Measurements from ENCODE around the gene RASSF5.

The RASSF5 gene

GRCh38 chr1:206498685-206499084 lies 8.6 kb upstream of the RASSF5 start:
- no peak for DNase-seq

- no peak for DNase-seq
Observed at GRCh38 chr1:206500046-206500445, 7.3 kb upstream of the RASSF5 start.

DNA sequence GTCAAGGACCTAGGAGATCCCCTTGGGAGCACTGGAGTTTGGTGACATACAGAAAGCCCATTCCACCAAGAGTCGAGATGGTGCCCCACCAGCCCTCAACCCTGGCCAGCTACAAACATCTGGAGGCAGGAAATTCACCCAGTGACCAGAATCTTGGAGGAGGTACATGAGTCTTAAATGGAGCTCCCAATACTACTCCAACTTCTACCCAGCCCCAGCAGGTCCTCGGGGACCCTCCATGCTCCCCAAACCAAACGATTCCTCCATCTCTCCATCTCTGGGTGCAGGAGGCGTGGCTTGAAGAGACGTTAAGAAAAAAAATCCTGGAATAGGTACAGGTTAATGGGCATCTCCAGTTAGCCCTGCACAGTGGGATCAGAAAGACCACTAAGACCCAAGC lies 5.5 kb upstream of the RASSF5 start:
- no peak for DNase-seq

GRCh38 chr1:206502403-206502802 lies 4.9 kb upstream of the RASSF5 start:
- DNase-seq = no peak

GRCh38 chr1:206502812-206503211 lies 4.5 kb upstream of the RASSF5 start:
- DNase-seq = no peak

DNA sequence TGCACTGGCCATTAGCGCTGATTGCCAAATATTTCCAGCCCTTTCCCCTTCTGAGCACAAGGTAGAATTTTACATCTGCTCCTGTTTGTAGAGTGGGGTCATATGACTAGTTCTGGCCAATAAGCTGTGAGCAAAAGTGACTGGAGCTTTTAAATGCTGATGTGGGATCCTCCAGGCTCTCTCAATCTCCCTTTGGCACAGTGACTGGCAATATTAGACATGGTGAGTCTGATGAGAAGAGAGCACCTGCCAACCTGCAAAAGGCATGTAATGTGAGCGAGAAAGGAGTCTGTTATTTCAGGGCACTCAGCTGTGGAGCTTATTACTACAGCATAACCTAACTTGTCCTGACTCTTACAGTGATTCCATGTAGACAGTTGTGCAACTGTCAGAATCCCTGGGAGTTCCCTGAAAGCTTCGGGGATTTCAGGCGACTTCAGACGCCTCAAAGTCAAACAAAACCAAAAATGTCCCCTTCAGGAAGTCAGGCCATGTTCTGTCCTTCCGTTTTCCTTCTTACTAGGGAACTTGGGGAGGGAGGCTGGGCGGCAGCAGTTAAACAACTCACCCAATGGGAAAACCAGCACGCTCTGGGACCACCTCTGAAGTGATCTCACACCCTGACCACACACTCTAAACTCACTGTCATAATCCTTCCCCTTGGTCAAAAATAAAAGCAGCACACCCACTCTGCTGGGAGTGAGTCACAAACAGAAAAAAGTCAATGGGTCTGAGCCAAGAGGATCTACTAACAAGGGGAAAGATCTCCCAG lies 3.6 kb upstream of the RASSF5 start:
- DNase-seq = peak; percentile 52

DNA sequence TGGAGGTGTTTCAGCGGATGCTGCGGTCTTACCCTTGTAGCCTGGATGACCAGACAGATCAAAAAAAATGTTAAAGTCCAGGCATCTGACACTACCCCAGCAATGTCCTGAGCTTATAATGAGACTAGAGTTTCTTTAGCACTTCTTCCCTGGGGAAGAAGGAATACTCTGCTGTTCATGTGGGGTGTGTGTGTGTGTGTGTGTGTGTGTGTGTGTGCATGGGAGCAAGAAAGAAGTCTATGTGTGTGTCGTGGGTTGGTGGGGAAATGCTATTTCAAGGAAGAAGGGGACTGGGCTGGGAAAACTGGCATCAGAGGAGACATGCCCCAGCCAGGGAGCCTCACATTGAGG lies 3.0 kb upstream of the RASSF5 start:
- no peak for DNase-seq

- DNase-seq = peak; percentile 38
Observed at GRCh38 chr1:206505702-206506355, 1.5 kb upstream of the RASSF5 start.

DNA sequence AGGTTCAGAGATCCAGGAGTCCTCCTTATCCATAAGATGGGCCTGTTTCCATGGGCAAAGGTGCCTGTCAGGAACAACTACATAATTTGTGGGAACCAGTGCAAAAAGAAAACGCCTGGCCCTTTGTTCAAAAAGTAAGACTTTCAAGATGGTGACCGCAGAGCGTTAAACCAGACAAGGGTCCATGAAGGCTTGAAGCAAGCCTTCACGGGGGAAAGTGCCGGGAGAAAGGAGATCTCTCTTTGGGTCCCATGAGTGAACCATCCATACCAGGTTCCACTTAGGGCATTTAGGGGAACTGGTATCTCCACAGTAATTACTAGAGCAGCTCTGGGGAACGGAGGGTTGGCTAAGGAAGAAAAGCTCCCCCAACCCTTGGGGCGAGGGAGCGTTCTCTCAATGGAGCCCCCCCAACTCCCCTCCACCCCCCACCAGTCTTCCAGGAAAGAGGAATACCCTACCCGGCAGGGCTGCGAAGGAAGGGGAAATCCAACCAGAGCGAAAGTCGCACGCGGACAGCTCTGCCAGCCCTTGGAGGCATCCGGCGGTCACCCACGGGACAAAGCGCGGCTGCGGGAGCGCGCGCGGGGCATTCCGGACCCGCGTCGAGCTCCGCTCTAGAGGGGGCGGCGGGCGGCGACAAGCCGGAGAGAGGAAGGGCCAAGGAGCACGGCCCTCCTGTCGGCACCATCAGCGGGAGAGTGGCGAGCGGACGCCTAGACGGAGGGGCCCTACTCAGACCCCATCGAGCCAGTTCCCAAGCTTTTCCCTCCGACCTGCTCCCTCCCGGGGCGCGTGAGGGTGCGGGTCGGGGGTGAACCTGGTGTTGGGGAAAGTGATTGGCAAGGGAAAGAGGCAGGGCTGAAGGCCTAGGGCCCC lies 687 bp upstream of the RASSF5 start:
- no peak for DNase-seq

- DNase-seq = no peak
Observed at GRCh38 chr1:206508130-206508889, 979 bp downstream of the RASSF5 start.

GRCh38 chr1:206508956-206509355 lies 1.6 kb downstream of the RASSF5 start:
- no peak for DNase-seq

GRCh38 chr1:206509612-206510257 lies 2.4 kb downstream of the RASSF5 start:
- no peak for DNase-seq

DNA sequence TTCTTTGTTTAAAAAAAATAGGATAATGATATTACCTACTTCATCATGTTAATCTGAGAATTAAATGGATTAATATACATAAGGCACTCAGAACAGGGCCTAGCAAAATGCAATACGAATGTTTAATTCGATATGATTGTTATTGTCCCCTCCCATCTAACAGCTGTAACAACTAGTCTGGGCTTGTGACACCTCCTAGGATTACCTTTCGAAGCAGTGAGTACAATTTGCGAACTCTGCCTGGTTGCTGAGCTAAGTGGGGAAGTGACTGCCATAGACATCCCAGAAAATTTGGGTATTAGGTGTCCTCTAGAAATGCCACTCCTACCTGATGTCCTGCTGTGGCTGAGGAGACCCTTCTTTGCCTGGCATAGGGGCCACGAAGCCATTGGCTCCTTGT lies 3.0 kb downstream of the RASSF5 start:
- DNase-seq = no peak

GRCh38 chr1:206511362-206512057 lies 4.2 kb downstream of the RASSF5 start:
- DNase-seq = no peak

DNA sequence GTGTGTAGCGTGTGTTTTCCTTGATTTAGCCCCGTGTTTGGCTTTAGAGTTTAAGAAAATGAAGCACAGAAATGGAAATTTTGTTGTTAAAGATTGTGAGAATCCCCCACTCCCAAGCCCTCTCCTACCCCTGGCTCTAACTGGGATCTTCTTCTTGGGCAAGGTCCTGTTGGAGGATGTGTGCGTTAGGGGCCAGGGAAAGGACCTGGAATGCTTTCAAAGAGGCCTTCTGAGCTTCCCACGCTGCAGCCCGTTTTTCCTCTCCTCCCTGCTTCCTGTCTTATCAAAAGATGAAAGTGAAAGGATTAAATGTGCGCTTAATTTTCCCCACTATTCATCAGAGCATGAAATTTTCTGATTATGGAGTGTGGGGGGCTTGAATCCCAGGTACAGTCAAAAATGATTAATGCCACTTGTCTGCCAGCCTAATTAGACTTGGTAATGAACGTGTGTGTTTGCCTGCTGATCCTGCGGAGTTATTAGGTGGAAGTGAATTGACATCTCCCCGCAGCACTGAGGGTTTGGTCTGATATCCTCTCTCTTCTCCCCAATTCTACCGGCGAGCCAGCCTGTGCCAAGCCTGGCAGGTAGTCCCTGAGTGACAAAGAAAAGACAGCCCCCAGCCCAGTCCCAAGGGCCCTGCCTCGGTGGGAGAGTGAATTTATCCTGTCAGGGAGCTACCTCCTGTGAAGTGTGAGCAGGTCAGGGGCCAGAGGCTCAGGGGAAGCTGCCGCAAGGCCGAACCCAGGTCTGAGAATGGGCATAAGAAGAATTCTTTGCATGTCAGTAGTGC lies 4.9 kb downstream of the RASSF5 start:
- DNase-seq = no peak

GRCh38 chr1:206512851-206513180 lies 5.5 kb downstream of the RASSF5 start:
- DNase-seq = no peak

DNA sequence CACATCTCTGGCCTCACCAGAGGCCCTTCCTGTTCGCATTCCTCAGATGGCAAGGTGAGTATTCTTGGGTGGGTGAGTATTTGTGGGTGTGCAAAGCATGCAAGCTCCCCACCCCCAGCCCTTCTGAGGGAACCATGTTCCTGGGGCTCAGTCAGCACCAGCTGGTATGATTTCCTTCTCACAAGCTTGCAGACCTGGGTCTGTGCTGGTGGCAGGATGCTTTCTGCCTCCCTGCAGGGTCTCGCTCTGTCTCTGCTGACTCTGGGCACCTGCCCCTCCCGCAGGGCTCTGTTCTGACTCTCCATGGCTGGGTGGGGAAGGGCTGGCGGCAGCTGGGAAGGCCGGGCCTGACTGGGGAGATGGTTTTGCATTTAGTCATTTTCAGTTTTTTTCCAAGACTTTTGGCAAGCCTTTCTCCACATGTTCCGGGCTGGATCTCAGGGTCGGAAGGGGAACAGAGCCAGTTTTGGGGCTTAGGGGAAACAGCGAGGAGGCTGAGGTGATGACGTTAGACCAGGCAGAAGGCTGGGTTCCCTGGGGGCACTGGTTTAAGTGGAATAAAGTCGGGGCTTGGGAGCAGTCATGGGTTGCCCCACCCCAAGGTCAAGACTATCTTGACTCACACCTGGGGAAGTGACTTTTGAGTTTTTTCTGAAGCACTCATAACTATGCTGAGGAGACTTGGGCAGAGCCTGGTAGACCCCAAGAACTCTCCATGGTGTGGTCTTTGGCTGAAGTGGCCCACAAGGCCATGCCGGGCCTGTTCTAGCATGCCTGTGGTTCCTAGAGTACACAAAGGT lies 6.2 kb downstream of the RASSF5 start:
- no peak for DNase-seq

DNA sequence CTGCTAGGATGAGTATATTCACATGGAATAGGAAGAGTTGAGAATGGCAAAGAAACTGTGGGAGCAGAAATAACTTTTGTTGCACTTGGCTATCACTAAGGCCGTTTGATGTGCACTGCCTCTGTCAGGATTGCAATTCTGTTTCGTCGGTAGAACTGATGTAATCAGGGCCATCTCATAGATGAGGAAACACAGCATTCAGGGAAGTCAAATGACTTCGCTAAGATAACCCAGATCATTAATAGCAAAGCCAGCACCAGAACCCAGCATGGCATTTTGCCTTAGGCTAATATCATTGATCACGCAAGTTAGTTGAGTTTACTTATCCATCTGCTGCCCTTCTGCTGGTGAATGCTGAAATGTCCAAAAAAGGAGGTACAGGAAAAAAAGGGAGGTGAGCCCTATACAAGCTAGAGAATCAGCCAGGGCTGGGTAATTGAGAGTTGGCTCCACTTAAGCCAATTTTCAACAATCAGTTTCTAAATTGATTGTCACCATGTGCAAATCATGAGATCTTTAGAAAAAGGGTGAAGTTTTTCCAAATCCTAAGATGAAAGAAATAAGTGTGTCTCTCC lies 7.6 kb downstream of the RASSF5 start:
- DNase-seq = peak; percentile 47

GRCh38 chr1:206516728-206516990 lies 9.3 kb downstream of the RASSF5 start:
- no peak for DNase-seq

GRCh38 chr1:206517784-206518183 lies 10.5 kb downstream of the RASSF5 start:
- no peak for DNase-seq

All from hematopoietic multipotent progenitor cell treated with erythropoietin and hydrocortisone succinate and interleukin-3 and kit ligand, for 6 days (in vitro differentiated cells).